H9 (cell line): ENCODE measurements around the gene KIF11. TPM values are rescaled to one million over a fixed set of nuclear protein-coding genes. Genes with fewer than 3 reads are reported as not detected.

Experiments used
- DNase-seq: peaks from one replicate; pipeline ENCODE4 v3.0.0-alpha.2; 2017
- H2AFZ ChIP-seq: one replicate; pipeline ENCODE4 v1.6.1; 2013; ENCODE audit warnings: mild to moderate bottlenecking, low read length, control low read depth, moderate library complexity
- H2AK5ac ChIP-seq: 2 replicates; pipeline ENCODE4 v1.6.1; 2013; ENCODE audit warnings: low read length, control low read depth, mixed read lengths; ENCODE audit not compliant: insufficient read length
- H2BK120ac ChIP-seq: one replicate; pipeline ENCODE4 v1.6.1; 2013; ENCODE audit warnings: low read depth, mild to moderate bottlenecking, low read length, control low read depth, inconsistent platforms; ENCODE audit not compliant: poor library complexity, severe bottlenecking
- H2BK12ac ChIP-seq: 2 replicates; pipeline ENCODE4 v1.6.1; 2013; ENCODE audit warnings: low read length, control low read depth, mixed read lengths, low read depth; ENCODE audit not compliant: insufficient read length
- H2BK15ac ChIP-seq: 2 replicates; pipeline ENCODE4 v1.6.1; 2013; ENCODE audit warnings: low read depth, low read length, control low read depth
- H2BK20ac ChIP-seq: one replicate; pipeline ENCODE4 v1.6.1; 2013; ENCODE audit warnings: low read depth, mild to moderate bottlenecking, low read length, control low read depth, inconsistent platforms; ENCODE audit not compliant: poor library complexity, severe bottlenecking
- H2BK5ac ChIP-seq: 2 replicates; pipeline ENCODE4 v1.6.1; 2013; ENCODE audit warnings: low read length, control low read depth, mixed read lengths; ENCODE audit not compliant: insufficient read length
- H3K14ac ChIP-seq: 2 replicates; pipeline ENCODE4 v1.6.1; 2013; ENCODE audit warnings: low read length, control low read depth; ENCODE audit not compliant: insufficient read depth
- H3K18ac ChIP-seq: 2 replicates; pipeline ENCODE4 v1.6.1; 2013; ENCODE audit warnings: low read depth, mild to moderate bottlenecking, mixed read lengths, low read length, control low read depth; ENCODE audit not compliant: insufficient read length
- H3K23ac ChIP-seq: 2 replicates; pipeline ENCODE4 v1.6.1; 2013; ENCODE audit warnings: low read length, control low read depth, mixed read lengths, low read depth; ENCODE audit not compliant: insufficient read length
- H3K23me2 ChIP-seq: 2 replicates; pipeline ENCODE4 v1.6.1; 2013; ENCODE audit warnings: low read depth, mild to moderate bottlenecking, mixed read lengths, low read length, control low read depth; ENCODE audit not compliant: insufficient read length, poor library complexity, severe bottlenecking
- H3K27ac ChIP-seq: 2 replicates; pipeline ENCODE4 v1.5.1; 2013; ENCODE audit warnings: low read length, control low read depth, mixed read lengths, low read depth; ENCODE audit not compliant: insufficient read length
- H3K27me3 ChIP-seq: 2 replicates; pipeline ENCODE4 v1.6.1; 2013; ENCODE audit warnings: low read length, control low read depth, inconsistent platforms; ENCODE audit not compliant: insufficient read depth
- H3K4ac ChIP-seq: 2 replicates; pipeline ENCODE4 v1.6.1; 2013; ENCODE audit warnings: low read depth, mild to moderate bottlenecking, control low read depth, inconsistent platforms, low read length, moderate library complexity
- H3K4me1 ChIP-seq: 2 replicates; pipeline ENCODE4 v1.6.1; 2013; ENCODE audit warnings: low read length, control low read depth, inconsistent platforms; ENCODE audit not compliant: insufficient read depth
- H3K4me2 ChIP-seq: 2 replicates; pipeline ENCODE4 v1.6.1; 2013; ENCODE audit warnings: low read length, control low read depth, mixed read lengths; ENCODE audit not compliant: insufficient read length, insufficient read depth
- H3K56ac ChIP-seq: 2 replicates; pipeline ENCODE4 v1.6.1; 2013; ENCODE audit warnings: low read depth, mild to moderate bottlenecking, mixed read lengths, low read length, control low read depth; ENCODE audit not compliant: insufficient read length
- H3K79me1 ChIP-seq: 2 replicates; pipeline ENCODE4 v1.6.1; 2013; ENCODE audit warnings: low read depth, mild to moderate bottlenecking, moderate library complexity, low read length, control low read depth, inconsistent platforms; ENCODE audit not compliant: insufficient read depth, poor library complexity, severe bottlenecking
- H3K79me2 ChIP-seq: 2 replicates; pipeline ENCODE4 v1.6.1; 2013; ENCODE audit warnings: low read length, control low read depth, inconsistent platforms; ENCODE audit not compliant: insufficient read depth
- H3K9ac ChIP-seq: 2 replicates; pipeline ENCODE4 v1.6.1; 2013; ENCODE audit warnings: low read length, control low read depth, mixed read lengths; ENCODE audit not compliant: insufficient read length; ENCODE audit errors: extremely low read depth
- H3K9me3 ChIP-seq: one replicate; pipeline ENCODE4 v1.6.1; 2013; ENCODE audit warnings: low read depth, low read length, inconsistent platforms; ENCODE audit not compliant: control insufficient read depth
- H3T11ph ChIP-seq: one replicate; pipeline ENCODE4 v1.6.1; 2013; ENCODE audit warnings: mild to moderate bottlenecking, low read length, control low read depth, inconsistent platforms
- H4K20me1 ChIP-seq: one replicate; pipeline ENCODE4 v1.6.1; 2013; ENCODE audit not compliant: control insufficient read depth, insufficient read length, insufficient read depth
- H4K5ac ChIP-seq: 2 replicates; pipeline ENCODE4 v1.6.1; 2013; ENCODE audit warnings: low read depth, mild to moderate bottlenecking, mixed read lengths, low read length, control low read depth; ENCODE audit not compliant: insufficient read length
- H4K8ac ChIP-seq: replicated peaks from 2 replicates; pipeline ENCODE4 v1.6.1; 2013; ENCODE audit warnings: low read length, control low read depth, mixed read lengths, low read depth; ENCODE audit not compliant: insufficient read length
- H4K91ac ChIP-seq: 2 replicates; pipeline ENCODE4 v1.6.1; 2013; ENCODE audit warnings: low read depth, mild to moderate bottlenecking, moderate library complexity, mixed read lengths, low read length, control low read depth; ENCODE audit not compliant: insufficient read length
- H3K27ac Mint-ChIP-seq, 3 experiments: 2 replicates in 2 of 3; 3 replicates in 1 of 3; pipeline ENCODE4 v1.8.0; 2020 to 2021; ENCODE audit warnings: mixed read lengths in 3 of 3, mild to moderate bottlenecking in 1 of 3, moderate library complexity in 1 of 3
- H3K27me3 Mint-ChIP-seq: 2 replicates; pipeline ENCODE4 v1.8.0; 2021; ENCODE audit warnings: low read depth, mild to moderate bottlenecking, moderate library complexity, mixed read lengths
- H3K36me3 Mint-ChIP-seq, 3 experiments: 2 replicates in 2 of 3; 3 replicates in 1 of 3; pipeline ENCODE4 v1.8.0; 2020 to 2021; ENCODE audit warnings: low read depth in 3 of 3, mixed read lengths in 3 of 3; ENCODE audit not compliant: insufficient read depth in 1 of 3
- H3K4me1 Mint-ChIP-seq, 2 experiments: 2 replicates each; pipeline ENCODE4 v1.8.0; 2020; ENCODE audit warnings: mixed read lengths in 2 of 2
- H3K4me3 Mint-ChIP-seq, 2 experiments: 2 replicates in 1 of 2; 3 replicates in 1 of 2; pipeline ENCODE4 v1.8.0; 2020 to 2021; ENCODE audit warnings: mild to moderate bottlenecking in 2 of 2, mixed read lengths in 2 of 2, moderate library complexity in 1 of 2
- H3K9me3 Mint-ChIP-seq, 2 experiments: 2 replicates in 1 of 2; 3 replicates in 1 of 2; pipeline ENCODE4 v1.8.0; 2020; ENCODE audit warnings: mild to moderate bottlenecking in 2 of 2, mixed read lengths in 2 of 2, moderate library complexity in 1 of 2
- WGBS: extraction: QIAGEN DNeasy Blood & Tissue Kit; methylation state at CpG from one replicate; pipeline ENCODE4 v1.1.7; 2013; ENCODE audit warnings: missing lambda C conversion rate, low lambda C conversion rate, mixed read lengths; ENCODE audit not compliant: insufficient read length; ENCODE audit errors: extremely low coverage; 5-methylcytosine and 5-hydroxymethylcytosine counted together
- total RNA-seq: library from RNA; stranded (reverse); gene quantifications from 2 replicates; pipeline ENCODE4 v1.2.1, GENCODE V29; 2021
- TF ChIP-seq, protein P1 (sequence below): fragments of 200-600 bp; sonication (generic); conservative IDR thresholded peaks from 3 replicates; pipeline ENCODE4 v1.8.0; 2021; ENCODE audit warnings: antibody characterized with exemption, mild to moderate bottlenecking

KIF11 gene
- total RNA-seq, 1 experiment from 2014 or later: 54.4 TPM

DNA sequence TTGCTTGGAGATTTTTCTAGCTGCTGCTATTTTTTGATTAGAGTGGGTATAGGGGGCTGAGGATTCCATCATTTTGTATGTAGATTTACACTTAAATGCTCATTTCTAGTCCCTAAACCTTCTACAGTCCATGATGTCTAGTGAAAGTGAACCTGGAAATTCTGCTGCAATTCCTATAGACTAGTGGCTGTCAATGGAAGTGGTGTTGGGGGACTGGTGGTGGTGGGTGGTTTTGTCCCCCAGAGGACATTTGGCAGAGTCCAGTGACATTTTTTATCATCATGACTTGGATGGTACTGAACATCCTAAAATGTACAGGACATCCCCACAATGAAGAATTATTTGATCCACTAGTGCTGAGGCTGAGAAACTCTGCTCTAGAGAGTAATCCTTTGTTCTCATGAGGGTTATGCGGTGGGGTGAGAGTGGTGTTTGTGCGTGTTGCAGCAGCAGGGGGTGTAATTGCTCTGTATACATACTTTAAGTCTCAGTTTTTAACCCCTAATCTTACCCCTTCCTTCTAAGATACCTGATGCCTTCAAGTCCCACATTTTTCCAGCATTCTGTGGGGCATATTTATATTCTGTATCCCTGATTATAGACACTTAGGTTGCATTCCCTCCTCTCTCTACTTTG is 35.0 kb downstream of the KIF11 start:
- Histone ChIP-seq H4K5ac (no peak overlapping the region), H4K8ac (no peak overlapping the region), H4K91ac (no peak overlapping the region), H3K14ac (no peak overlapping the region), H3K27ac (no peak overlapping the region), H3K27me3 (no peaks in the 10 kb centered on the region), H3K23me2 (no peaks in the 10 kb centered on the region), H3K79me1 (no peaks in the 10 kb centered on the region), H2BK120ac (no peak overlapping the region), H2AK5ac (no peak overlapping the region), H2BK12ac (no peak overlapping the region), H3K23ac (no peak overlapping the region), H2BK15ac (no peak overlapping the region), H2AFZ (no peak overlapping the region), H2BK5ac (no peak overlapping the region), H3K4me1 (no peaks in the 10 kb centered on the region), H4K20me1 (no peaks in the 10 kb centered on the region), H3K9me3 (no peaks in the 10 kb centered on the region), H3K9ac (no peak overlapping the region), H3K4me2 (no peak overlapping the region), H3K56ac (no peak overlapping the region), H3T11ph (no peak overlapping the region), H3K79me2 (no peaks in the 10 kb centered on the region), H3K18ac (no peak overlapping the region), H3K4ac (no peak overlapping the region), H2BK20ac (no peak overlapping the region)
- Mint-ChIP-seq H3K27me3 (no peaks in the 10 kb centered on the region), H3K4me3 (no peak overlapping the region), H3K36me3 (peaks cover 53 to 87% (median 82%) of the 10 kb centered on the region in 3 experiments), H3K27ac (peak overlapping the region in 1 of 3 experiments; percentile 12; a peak in 2 of 7 replicates), H3K9me3 (no peaks in the 10 kb centered on the region; a peak in 3 of 5 replicates), H3K4me1 (0 out of 4 replicates have a peak, but pooled peaks cover 0 to 4% of the 10 kb centered on the region in 2 experiments)
- no peak for DNase-seq
- whole genome bisulfite sequencing: no CpG with 5 or more reads among the region's 2 CpGs
- TF ChIP-seq, protein P1, sequence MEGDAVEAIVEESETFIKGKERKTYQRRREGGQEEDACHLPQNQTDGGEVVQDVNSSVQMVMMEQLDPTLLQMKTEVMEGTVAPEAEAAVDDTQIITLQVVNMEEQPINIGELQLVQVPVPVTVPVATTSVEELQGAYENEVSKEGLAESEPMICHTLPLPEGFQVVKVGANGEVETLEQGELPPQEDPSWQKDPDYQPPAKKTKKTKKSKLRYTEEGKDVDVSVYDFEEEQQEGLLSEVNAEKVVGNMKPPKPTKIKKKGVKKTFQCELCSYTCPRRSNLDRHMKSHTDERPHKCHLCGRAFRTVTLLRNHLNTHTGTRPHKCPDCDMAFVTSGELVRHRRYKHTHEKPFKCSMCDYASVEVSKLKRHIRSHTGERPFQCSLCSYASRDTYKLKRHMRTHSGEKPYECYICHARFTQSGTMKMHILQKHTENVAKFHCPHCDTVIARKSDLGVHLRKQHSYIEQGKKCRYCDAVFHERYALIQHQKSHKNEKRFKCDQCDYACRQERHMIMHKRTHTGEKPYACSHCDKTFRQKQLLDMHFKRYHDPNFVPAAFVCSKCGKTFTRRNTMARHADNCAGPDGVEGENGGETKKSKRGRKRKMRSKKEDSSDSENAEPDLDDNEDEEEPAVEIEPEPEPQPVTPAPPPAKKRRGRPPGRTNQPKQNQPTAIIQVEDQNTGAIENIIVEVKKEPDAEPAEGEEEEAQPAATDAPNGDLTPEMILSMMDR: peak; percentile 32; the same call in 2 of the 3 replicates
